Osteoblast (primary cell): Measurements from ENCODE around the gene TBX2. TPM values are rescaled to one million over a fixed set of nuclear protein-coding genes. Genes with fewer than 3 reads are reported as not detected.

Experiments
- DNase-seq: peaks from one replicate; pipeline ENCODE4 v3.0.0; 2011; ENCODE audit warnings: low spot score, mixed read lengths; ENCODE audit not compliant: insufficient read length; ENCODE audit errors: missing footprints
- H2AFZ ChIP-seq: 2 replicates; pipeline ENCODE4 v1.6.0; 2011; ENCODE audit warnings: mild to moderate bottlenecking, low read length
- H3K27ac ChIP-seq: 2 replicates; pipeline ENCODE4 v1.5.1; 2011; ENCODE audit warnings: mild to moderate bottlenecking, low read depth, low read length, moderate library complexity
- H3K27me3 ChIP-seq: 2 replicates; pipeline ENCODE4 v1.6.0; 2012; ENCODE audit warnings: mild to moderate bottlenecking, control low read depth, inconsistent platforms, low read length, moderate library complexity; ENCODE audit not compliant: insufficient read depth
- H3K36me3 ChIP-seq: 2 replicates; pipeline ENCODE4 v1.5.1; 2011; ENCODE audit warnings: mild to moderate bottlenecking, low read length, control low read depth, moderate library complexity; ENCODE audit not compliant: insufficient read depth
- H3K4me1 ChIP-seq: 2 replicates; pipeline ENCODE4 v1.5.1; 2011; ENCODE audit warnings: mild to moderate bottlenecking, low read length, control low read depth, moderate library complexity; ENCODE audit not compliant: insufficient read depth
- H3K4me2 ChIP-seq: 2 replicates; pipeline ENCODE4 v1.6.0; 2011; ENCODE audit warnings: mild to moderate bottlenecking, low read length; ENCODE audit not compliant: insufficient read depth
- H3K4me3 ChIP-seq: fragments of 200-600 bp; sonication (generic); 3 replicates; pipeline ENCODE4 v1.5.1; 2012; ENCODE audit warnings: mild to moderate bottlenecking, low read length, inconsistent platforms; ENCODE audit not compliant: insufficient read depth
- H3K79me2 ChIP-seq: 2 replicates; pipeline ENCODE4 v1.6.0; 2012; ENCODE audit warnings: mild to moderate bottlenecking, low read length, control low read depth, inconsistent platforms; ENCODE audit not compliant: insufficient read depth
- H3K9me3 ChIP-seq: 2 replicates; pipeline ENCODE4 v1.5.1; 2011; ENCODE audit warnings: low read depth, low read length, control low read depth
- H4K20me1 ChIP-seq: 2 replicates; pipeline ENCODE4 v1.6.0; 2012; ENCODE audit warnings: mild to moderate bottlenecking, low read length, control low read depth; ENCODE audit not compliant: insufficient read depth
- total RNA-seq: library from RNA; depleted of rRNA; stranded (reverse); fragments of >200 nt; gene quantifications from 2 replicates; pipeline ENCODE4 v1.2.3, GENCODE V29; 2012
- TF ChIP-seq, protein P1 (sequence below): IDR thresholded peaks from 2 replicates; pipeline ENCODE4 v1.5.1; 2011; ENCODE audit warnings: mild to moderate bottlenecking, low read depth, low read length, moderate library complexity; ENCODE audit errors: extremely low read depth

The TBX2 gene
- total RNA-seq, 1 donor = 11.6 TPM

DNA sequence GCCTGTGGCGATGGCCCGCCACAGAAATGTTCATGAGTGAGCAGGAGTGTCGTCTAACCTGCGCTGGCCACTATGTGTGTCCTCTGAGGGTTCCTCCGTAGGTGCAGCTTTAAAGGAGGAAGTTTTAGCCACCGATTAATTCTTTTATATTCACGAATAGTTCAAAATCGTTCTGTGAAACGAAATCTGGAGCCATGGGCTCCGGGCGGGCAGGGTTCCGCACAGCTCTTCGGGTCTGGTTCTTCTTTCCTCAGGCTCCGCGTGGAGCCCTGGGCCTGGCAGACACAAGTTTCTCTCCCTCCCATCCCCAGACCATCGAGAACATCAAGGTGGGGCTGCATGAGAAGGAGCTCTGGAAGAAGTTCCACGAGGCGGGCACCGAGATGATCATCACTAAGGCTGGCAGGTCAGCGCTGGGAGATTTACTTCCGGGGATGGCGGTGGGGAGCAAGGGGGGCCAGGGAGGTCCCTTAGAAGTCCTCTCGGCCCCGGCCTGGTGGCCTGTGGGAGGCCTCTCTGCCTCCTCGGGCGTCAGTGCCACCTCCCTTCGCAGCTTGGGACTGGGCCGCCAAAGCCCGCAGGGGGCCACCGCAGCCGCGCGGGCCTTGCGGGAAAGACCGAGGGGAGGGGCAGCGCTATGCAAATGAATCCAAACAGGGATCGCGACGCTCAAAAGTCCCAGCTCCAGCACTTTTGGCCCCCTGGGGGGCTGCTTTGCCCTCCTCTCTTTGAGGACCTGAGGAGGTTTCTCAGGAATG is 57.8 kb downstream of the TBX2 start:
- Histone ChIP-seq H3K4me2 (no peak overlapping the region), H3K4me1 (no peaks in the 10 kb centered on the region), H3K4me3 (no peak overlapping the region), H3K9me3 (no peaks in the 10 kb centered on the region), H2AFZ (no peak overlapping the region), H3K36me3 (no peaks in the 10 kb centered on the region), H4K20me1 (no peaks in the 10 kb centered on the region), H3K27me3 (peaks cover 58% of the 10 kb centered on the region), H3K79me2 (no peaks in the 10 kb centered on the region), H3K27ac (no peak overlapping the region)
- DNase-seq = peak; percentile 85
- TF ChIP-seq, protein P1, sequence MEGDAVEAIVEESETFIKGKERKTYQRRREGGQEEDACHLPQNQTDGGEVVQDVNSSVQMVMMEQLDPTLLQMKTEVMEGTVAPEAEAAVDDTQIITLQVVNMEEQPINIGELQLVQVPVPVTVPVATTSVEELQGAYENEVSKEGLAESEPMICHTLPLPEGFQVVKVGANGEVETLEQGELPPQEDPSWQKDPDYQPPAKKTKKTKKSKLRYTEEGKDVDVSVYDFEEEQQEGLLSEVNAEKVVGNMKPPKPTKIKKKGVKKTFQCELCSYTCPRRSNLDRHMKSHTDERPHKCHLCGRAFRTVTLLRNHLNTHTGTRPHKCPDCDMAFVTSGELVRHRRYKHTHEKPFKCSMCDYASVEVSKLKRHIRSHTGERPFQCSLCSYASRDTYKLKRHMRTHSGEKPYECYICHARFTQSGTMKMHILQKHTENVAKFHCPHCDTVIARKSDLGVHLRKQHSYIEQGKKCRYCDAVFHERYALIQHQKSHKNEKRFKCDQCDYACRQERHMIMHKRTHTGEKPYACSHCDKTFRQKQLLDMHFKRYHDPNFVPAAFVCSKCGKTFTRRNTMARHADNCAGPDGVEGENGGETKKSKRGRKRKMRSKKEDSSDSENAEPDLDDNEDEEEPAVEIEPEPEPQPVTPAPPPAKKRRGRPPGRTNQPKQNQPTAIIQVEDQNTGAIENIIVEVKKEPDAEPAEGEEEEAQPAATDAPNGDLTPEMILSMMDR = no peak

DNA sequence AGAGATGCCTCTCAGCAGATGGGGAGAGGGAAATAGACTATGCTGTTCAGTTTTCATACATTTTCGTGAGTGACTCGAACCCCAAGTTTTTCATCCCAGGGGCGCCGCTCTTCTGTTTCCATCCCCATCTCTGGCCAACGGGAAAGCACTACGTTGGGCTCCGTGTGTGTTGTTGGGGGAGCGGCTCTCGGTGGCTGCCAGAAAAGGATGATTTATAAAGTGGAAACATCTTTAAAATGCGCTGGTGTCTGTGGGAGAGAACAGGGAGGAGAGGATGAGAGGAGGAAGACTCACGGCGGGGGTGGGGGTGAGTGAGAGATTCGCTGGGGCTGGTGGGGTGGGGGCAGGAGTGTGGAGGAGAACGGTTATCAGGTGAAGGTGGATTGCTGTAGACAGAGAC is 58.4 kb downstream of the TBX2 start:
- H2AFZ ChIP-seq = no peak overlapping the region
- no peaks in the 10 kb centered on the region for H4K20me1 ChIP-seq
- no peak overlapping the region for H3K4me2 ChIP-seq
- DNase-seq = peak; percentile 83
- no peak overlapping the region for H3K27ac ChIP-seq
- TF ChIP-seq, protein P1 = no peak
- no peaks in the 10 kb centered on the region for H3K36me3 ChIP-seq
- peaks cover 52% of the 10 kb centered on the region for H3K27me3 ChIP-seq
- no peaks in the 10 kb centered on the region for H3K4me1 ChIP-seq
- H3K9me3 ChIP-seq = no peaks in the 10 kb centered on the region
- no peaks in the 10 kb centered on the region for H3K79me2 ChIP-seq
- H3K4me3 ChIP-seq = no peak overlapping the region

DNA sequence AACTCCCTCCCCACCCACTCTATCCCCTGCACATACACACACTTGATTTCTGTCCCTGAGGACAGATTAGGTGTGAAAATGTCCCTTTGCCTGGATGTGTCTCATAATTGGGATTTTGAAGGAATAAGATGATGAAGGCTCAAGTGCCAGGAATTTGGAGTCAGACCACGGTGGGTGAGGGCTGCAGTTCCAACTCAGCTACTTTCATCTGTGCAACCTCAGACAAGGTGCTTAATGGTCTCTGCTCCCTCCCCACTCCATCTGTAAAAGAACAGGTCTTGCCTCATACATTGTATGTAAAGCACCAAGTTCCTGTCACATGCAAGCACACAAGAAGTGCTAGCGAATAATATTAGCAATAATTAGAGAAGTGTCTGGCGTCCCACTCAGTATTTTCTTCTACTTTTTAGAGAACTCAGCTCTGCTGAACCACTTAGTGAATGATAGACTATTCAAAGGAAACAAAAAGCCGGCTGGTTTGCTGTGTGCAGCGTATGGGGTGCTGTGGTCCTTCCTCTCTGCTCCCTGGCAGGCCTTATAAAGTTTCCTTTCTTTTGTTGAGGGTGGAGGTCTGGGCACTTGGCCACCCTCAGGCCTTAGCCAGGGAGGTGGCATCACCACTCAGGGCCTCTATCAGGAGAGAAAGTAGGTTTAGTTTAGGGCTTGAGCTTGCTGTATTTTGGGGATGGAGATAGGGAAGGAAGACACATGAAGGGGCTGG is 58.9 kb downstream of the TBX2 start:
- no peaks in the 10 kb centered on the region for H3K4me1 ChIP-seq
- no peak overlapping the region for H3K27ac ChIP-seq
- TF ChIP-seq, protein P1 = no peak
- no peaks in the 10 kb centered on the region for H3K36me3 ChIP-seq
- no peaks in the 10 kb centered on the region for H3K79me2 ChIP-seq
- H2AFZ ChIP-seq = no peak overlapping the region
- DNase-seq = peak; percentile 65
- no peaks in the 10 kb centered on the region for H3K9me3 ChIP-seq
- H3K4me3 ChIP-seq = no peak overlapping the region
- no peak overlapping the region for H3K4me2 ChIP-seq
- peaks cover 46% of the 10 kb centered on the region for H3K27me3 ChIP-seq
- no peaks in the 10 kb centered on the region for H4K20me1 ChIP-seq

Other genes with a start within 250 kb of the TBX2 start
- gene TBX4, start 52.6 kb downstream of the TBX2 start, total RNA-seq = 0.59 TPM in 1 of 2 replicates, not detected in the other
- under 0.01 TPM in 1 of 2 replicates, not detected in the other for gene NACA2, start 191.4 kb downstream of the TBX2 start, total RNA-seq